B cell (primary cell): ENCODE results near the gene TRIM62. TPM values are rescaled to one million over a fixed set of nuclear protein-coding genes. Genes with fewer than 3 reads are reported as not detected.

Source experiments
- ATAC-seq: fragments of 200-7000 bp; cut with Tn5 transposase; one replicate; pipeline ENCODE4 v1.10.0; 2021; ENCODE audit warnings: low read depth, mild to moderate bottlenecking, moderate number of reproducible peaks, moderate library complexity
- CTCF ChIA-PET: fragments of 350-600 bp; sonication (Branson Sonifier 250); formaldehyde crosslinking; loops from one replicate; lab custom pipeline; 2021; ENCODE audit warnings: antibody characterized with exemption, inconsistent platforms; lab: Charles Lee
- POLR2A ChIA-PET: fragments of 350-600 bp; sonication (Branson Sonifier 250); formaldehyde crosslinking; loops from one replicate; lab custom pipeline; 2021; ENCODE audit warnings: antibody characterized with exemption; lab: Charles Lee
- DNase-seq: peaks from one replicate; pipeline ENCODE4 v3.0.0; 2013
- H2AFZ ChIP-seq: 2 replicates; pipeline ENCODE4 v1.6.1; 2012; ENCODE audit warnings: mild to moderate bottlenecking, low read depth, low read length; ENCODE audit not compliant: insufficient read depth, poor library complexity, severe bottlenecking
- H3K27ac ChIP-seq, 2 donors: 1 replicate in 1 of 2; 2 replicates in 1 of 2; pipeline ENCODE4 v1.5.1; 2012 to 2013; ENCODE audit warnings: low read length in 2 of 2, mild to moderate bottlenecking in 2 of 2, moderate library complexity in 1 of 2
- H3K27me3 ChIP-seq, 4 experiments: fragments of 200-600 bp in 1 of 4; sonication (generic) in 1 of 4; replicated peaks in 1 of 4; 1 replicate in 2 of 4; 2 replicates in 2 of 4; pipeline versions ENCODE4 v1.6.1 to v1.7.0; 2013 to 2016; ENCODE audit warnings: low read length in 3 of 4, mild to moderate bottlenecking in 2 of 4, mixed read lengths in 1 of 4, moderate library complexity in 1 of 4; ENCODE audit not compliant: insufficient read depth in 4 of 4, control insufficient read depth in 3 of 4; ENCODE audit errors: control extremely low read depth in 1 of 4
- H3K36me3 ChIP-seq, 2 experiments: replicated peaks in 1 of 2; 1 replicate in 1 of 2; 2 replicates in 1 of 2; pipeline versions ENCODE4 v1.6.1 to v1.7.1; 2013; ENCODE audit warnings: low read length in 1 of 2; ENCODE audit not compliant: insufficient read depth in 2 of 2, control insufficient read depth in 1 of 2; ENCODE audit errors: control extremely low read depth in 1 of 2, extremely low read depth in 1 of 2
- H3K4me1 ChIP-seq, 2 donors: fragments of 200-600 bp in 1 of 2; sonication (generic) in 1 of 2; 1 replicate in 1 of 2; 2 replicates in 1 of 2; pipeline versions ENCODE4 v1.5.1 to v1.6.1; 2013 to 2017; ENCODE audit warnings: low read length in 2 of 2; ENCODE audit not compliant: control insufficient read depth in 2 of 2, insufficient read depth in 2 of 2
- H3K4me2 ChIP-seq: replicated peaks from 2 replicates; pipeline ENCODE3; 2012; ENCODE audit warnings: mild to moderate bottlenecking, low read depth, low read length; ENCODE audit not compliant: poor library complexity, severe bottlenecking
- H3K4me3 ChIP-seq, 5 experiments: fragments of 200-600 bp in 1 of 5; sonication (generic) in 1 of 5; 1 replicate in 3 of 5; 2 replicates in 2 of 5; pipeline versions ENCODE4 v1.5.1 to v1.7.0; 2011 to 2016; ENCODE audit warnings: low read length in 4 of 5, mild to moderate bottlenecking in 4 of 5, low read depth in 2 of 5, control low read depth in 1 of 5, moderate library complexity in 1 of 5; ENCODE audit not compliant: insufficient read depth in 1 of 5; ENCODE audit errors: control extremely low read depth in 1 of 5, extremely low read depth in 1 of 5
- H3K79me2 ChIP-seq: fragments of 200-600 bp; sonication (generic); one replicate; pipeline ENCODE4 v1.6.0; 2016; ENCODE audit warnings: low read length; ENCODE audit not compliant: control insufficient read depth, insufficient read depth
- H3K9ac ChIP-seq: fragments of 200-600 bp; sonication (generic); 2 replicates; pipeline ENCODE4 v1.6.1; 2017; ENCODE audit warnings: mild to moderate bottlenecking, low read length, moderate library complexity
- H3K9me3 ChIP-seq, 3 donors: one replicate each; pipeline versions ENCODE4 v1.6.1 to v1.7.1; 2013; ENCODE audit warnings: low read length in 2 of 3; ENCODE audit not compliant: control insufficient read depth in 2 of 3, insufficient read depth in 1 of 3; ENCODE audit errors: control extremely low read depth in 1 of 3
- H4K20me1 ChIP-seq: 2 replicates; pipeline ENCODE4 v1.6.0; 2012; ENCODE audit warnings: mild to moderate bottlenecking, low read length; ENCODE audit not compliant: insufficient read depth, control insufficient read depth, poor library complexity, severe bottlenecking
- H3K27ac Mint-ChIP-seq: one replicate; pipeline ENCODE4 v1.8.0; 2021; ENCODE audit warnings: mixed read lengths
- H3K27me3 Mint-ChIP-seq: one replicate; pipeline ENCODE4 v1.8.0; 2021; ENCODE audit warnings: mixed read lengths
- H3K4me1 Mint-ChIP-seq: one replicate; pipeline ENCODE4 v1.8.0; 2021; ENCODE audit warnings: mixed read lengths
- H3K4me3 Mint-ChIP-seq: one replicate; pipeline ENCODE4 v1.8.0; 2021; ENCODE audit warnings: mixed read lengths
- H3K9me3 Mint-ChIP-seq: one replicate; pipeline ENCODE4 v1.8.0; 2022; ENCODE audit warnings: mixed read lengths; ENCODE audit not compliant: insufficient read depth
- CTCF ChIP-seq: fragments of 200-600 bp; IDR thresholded peaks from one replicate; pipeline ENCODE4 v1.8.0; 2022; ENCODE audit warnings: antibody characterized with exemption, mild to moderate bottlenecking
- EZH2 ChIP-seq: IDR thresholded peaks from 2 replicates; pipeline ENCODE4 v1.6.1; 2012; ENCODE audit warnings: borderline replicate concordance, low read depth, mild to moderate bottlenecking, moderate library complexity, low read length; ENCODE audit not compliant: insufficient read depth, poor library complexity, severe bottlenecking
- WGBS: methylation state at CpG from one replicate; pipeline ENCODE4 v1.1.5; 2013; ENCODE audit warnings: missing lambda C conversion rate; ENCODE audit not compliant: insufficient coverage; 5-methylcytosine and 5-hydroxymethylcytosine counted together
- intact Hi-C: fragments of 100-400 bp; cut with micrococcal nuclease; formaldehyde crosslinking; loops from one replicate; pipeline ENCODE4 v1.10.0; 2022
- polyA plus RNA-seq: library from polyadenylated mRNA; depleted of rRNA; stranded (reverse); fragments of >200 nt; gene quantifications from 2 replicates; pipeline ENCODE4 v1.2.3, GENCODE V29; 2012
- total RNA-seq, 2 donors: library from RNA; stranded (reverse); fragments of 120-200 nt in 1 of 2; gene quantifications; 1 replicate in 1 of 2; 2 replicates in 1 of 2; pipeline versions ENCODE4 v1.2.3 to v1.2.4, GENCODE V29; 2013 to 2022

TRIM62 gene
- total and polyA plus RNA-seq, 2 donors (not counting 1 experiment from before 2014, with no cell fraction given): 10.7 to 24.1 TPM

- no peak for TF ChIP-seq EZH2
These were observed 42.4 kb upstream of the TRIM62 start for GRCh38 chr1:33224166-33224707.

GRCh38 chr1:33222381-33222780 is 40.5 kb upstream of the TRIM62 start:
- peaks cover 15% of the 10 kb centered on the region for H3K9me3 Mint-ChIP-seq
- POLR2A ChIA-PET: no interaction called here
- no peak overlapping the region for H3K9ac ChIP-seq

More at GRCh38 chr1:33224166-33224707, 42.4 kb upstream of the TRIM62 start:
- Histone ChIP-seq H3K79me2 (no peaks in the 10 kb centered on the region), H3K36me3 (no peaks in the 10 kb centered on the region), H3K9ac (no peak overlapping the region), H3K27me3 (peaks cover 0 to 13% (median 1%) of the 10 kb centered on the region in 4 experiments), H4K20me1 (no peaks in the 10 kb centered on the region), H3K4me3 (no peak overlapping the region), H3K27ac (no peak overlapping the region), H3K4me1 (peaks cover 0 to under 1% of the 10 kb centered on the region in 2 donors), H3K4me2 (no peak overlapping the region), H2AFZ (no peak overlapping the region), H3K9me3 (peaks cover 1 to 5% (median 5%) of the 10 kb centered on the region in 3 donors)
- H3K4me3 Mint-ChIP-seq: no peak overlapping the region
- no peaks in the 10 kb centered on the region for H3K4me1 Mint-ChIP-seq
- ChIA-PET CTCF (no interaction called here), POLR2A (no interaction called here)
- H3K27ac Mint-ChIP-seq: no peak overlapping the region
- 60% methylated on average over 1 of the region's 2 CpGs for WGBS
- DNase-seq (no peak), ATAC-seq (no peak)
- intact Hi-C loops: no loop called here
- H3K27me3 Mint-ChIP-seq: peaks cover 46% of the 10 kb centered on the region
- peaks cover 15% of the 10 kb centered on the region for H3K9me3 Mint-ChIP-seq

More at GRCh38 chr1:33222381-33222780, 40.5 kb upstream of the TRIM62 start:
- H3K27me3 Mint-ChIP-seq: peaks cover 33% of the 10 kb centered on the region
- H3K27ac ChIP-seq: no peak overlapping the region
- H3K4me1 Mint-ChIP-seq: peaks cover 3% of the 10 kb centered on the region
- H2AFZ ChIP-seq: no peak overlapping the region
- H3K79me2 ChIP-seq: no peaks in the 10 kb centered on the region
- H3K27me3 ChIP-seq: peaks cover 0 to 5% (median 1%) of the 10 kb centered on the region in 4 experiments
- WGBS: 100% methylated on average over 1 of the region's 1 CpG
- DNase-seq (no peak), ATAC-seq (no peak)
- H3K9me3 ChIP-seq: peaks cover 1 to 5% (median 5%) of the 10 kb centered on the region in 3 donors
- H3K4me3 Mint-ChIP-seq: no peak overlapping the region
- intact Hi-C loops: no loop called here
- H3K4me2 ChIP-seq: no peak overlapping the region
- H3K36me3 ChIP-seq: no peaks in the 10 kb centered on the region
- H3K4me3 ChIP-seq: no peak overlapping the region
- H4K20me1 ChIP-seq: no peaks in the 10 kb centered on the region
- peaks cover 4 to 6% of the 10 kb centered on the region in 2 donors for H3K4me1 ChIP-seq
- CTCF ChIA-PET: interaction anchor here (1.5 kb wide), 1 partner anchor 95 kb away, joined by 3 read pairs; no protein-coding TSS in a partner anchor
- TF ChIP-seq CTCF (no peak), EZH2 (no peak)
- no peak overlapping the region for H3K27ac Mint-ChIP-seq
